ENCODE data around the gene ROBO2.

ROBO2 gene

DNA sequence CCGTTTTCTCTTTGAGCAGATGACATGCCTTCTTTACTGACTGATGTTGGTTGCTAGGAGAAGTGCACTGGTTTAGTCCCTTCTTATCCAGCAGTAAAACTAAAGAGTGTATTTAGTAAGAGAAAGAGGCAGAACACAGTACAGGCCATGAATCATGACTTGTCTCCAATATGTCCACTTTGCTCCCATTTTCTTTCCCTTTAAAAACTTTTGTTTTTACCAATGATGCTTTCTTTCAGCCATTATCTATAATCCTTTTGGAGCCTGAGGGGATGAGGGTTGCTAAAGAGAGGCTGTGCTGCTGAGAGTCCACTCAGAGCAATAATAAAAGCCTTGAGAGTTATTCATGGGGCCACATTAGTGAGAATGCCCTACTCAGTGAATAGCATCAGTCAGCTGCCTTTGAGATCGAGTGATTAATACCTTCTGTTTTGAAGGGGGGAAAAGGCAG, 12.2 kb downstream of the ROBO2 start:
- no peak for DNase-seq (ENCODE audit: low read depth in 2 of 2)

DNA sequence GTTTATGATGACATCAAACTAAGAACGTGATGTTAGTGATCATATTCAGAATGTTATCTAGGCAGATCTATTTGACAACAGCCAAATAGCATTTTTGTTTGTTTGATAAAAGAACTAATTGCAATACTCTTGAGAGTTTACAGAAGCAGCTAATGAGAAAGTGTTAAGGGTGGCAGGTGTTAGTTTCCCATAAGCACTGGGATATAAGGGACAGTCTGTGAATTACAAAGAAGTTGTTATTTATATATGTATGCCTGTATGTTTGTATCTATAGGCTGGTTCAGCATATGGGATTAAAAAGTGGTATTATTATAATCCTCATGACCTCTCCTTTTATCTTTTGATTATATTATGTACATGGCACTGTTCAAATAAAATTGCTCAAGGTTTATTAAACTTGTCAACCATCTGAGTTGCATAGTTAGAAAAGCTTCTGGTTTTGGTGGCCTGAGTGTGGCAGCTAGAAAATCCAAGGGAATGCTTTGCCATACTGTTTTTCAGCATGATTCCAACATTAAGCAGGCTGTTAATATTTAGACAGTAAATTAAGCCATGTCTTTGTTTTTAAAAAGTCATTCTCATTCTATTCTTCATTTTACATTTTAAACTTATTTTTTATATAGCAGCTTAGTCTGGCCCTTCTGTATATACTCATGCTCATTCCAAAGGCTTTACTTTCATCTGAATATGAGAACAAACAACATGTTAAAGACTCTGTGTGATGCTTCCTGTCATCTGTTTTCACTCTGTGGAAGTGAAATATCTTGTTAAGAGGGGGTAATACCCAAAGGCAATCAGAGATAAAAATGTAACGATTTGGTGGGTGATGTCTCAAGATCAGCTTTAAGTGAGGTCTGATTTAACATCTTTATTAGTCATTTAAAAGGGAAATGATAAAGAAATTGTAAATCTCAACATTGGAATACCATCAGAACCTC, 13.1 kb downstream of the ROBO2 start:
- no peak for DNase-seq (ENCODE audit: low read depth in 2 of 2)

DNA sequence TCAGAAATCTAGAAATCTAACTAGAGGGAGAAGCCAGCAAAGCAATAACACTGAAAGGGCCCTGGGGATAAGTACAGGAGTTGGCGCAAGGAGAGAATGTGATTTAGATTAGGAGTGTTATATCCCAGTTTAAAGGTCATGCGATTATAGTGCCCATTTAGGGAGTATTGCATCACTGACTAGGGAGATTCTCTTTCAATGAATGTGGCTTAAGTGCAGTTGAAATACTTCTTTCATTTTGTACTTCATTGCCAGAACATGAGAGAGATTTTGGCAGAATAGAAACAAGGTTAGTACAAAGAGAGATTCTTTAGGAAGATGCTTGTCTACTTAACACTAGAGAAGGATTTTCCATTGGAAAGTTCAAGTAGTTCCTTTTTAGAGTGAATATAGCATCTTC, 13.9 kb downstream of the ROBO2 start:
- DNase-seq (ENCODE audit: low read depth in 2 of 2) = no peak

DNA sequence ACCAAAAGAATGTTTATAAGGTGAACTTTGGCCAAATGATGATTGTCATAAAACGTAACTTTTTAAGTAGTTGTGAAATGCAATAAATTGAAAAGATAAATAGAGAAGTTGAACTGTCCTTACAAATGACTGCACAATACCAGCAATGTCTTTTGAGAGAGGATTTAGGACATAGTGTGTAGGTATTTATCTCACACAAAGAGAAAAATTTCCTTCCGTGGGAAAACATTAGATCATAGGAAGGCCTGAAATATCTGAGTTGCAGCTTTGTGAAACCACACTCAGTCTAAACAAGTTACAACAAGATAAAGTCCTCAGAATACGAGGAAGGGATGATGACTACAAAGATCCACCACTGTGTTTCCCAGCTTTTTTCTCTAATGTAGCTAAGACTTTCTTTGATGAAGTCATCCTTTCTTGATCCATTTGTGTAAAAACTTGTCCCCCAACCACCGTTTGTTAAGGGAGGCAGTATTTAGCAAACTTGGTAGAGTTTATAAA, 16.0 kb downstream of the ROBO2 start:
- no peak for DNase-seq (ENCODE audit: low read depth in 2 of 2)

DNA sequence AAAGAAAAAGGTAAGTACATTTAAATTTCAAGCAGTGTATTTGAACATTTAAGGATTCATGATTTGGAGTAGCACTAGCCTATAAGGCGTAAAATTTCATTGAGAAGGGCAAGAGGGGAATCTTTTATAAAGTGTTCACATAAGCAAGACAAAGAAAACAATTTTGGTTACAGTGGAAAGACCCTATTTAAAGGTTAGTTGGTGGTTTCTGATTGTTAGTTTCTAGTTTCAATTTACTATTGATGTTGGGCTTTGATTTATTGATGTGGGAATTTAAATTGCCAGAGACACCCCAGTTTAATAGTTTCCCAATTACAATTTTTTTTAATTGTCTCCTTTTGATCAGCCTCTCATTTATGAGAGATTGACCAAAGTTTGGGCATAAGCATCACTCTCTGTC, 19.5 kb downstream of the ROBO2 start:
- DNase-seq (ENCODE audit: low read depth in 2 of 2) = no peak

DNA sequence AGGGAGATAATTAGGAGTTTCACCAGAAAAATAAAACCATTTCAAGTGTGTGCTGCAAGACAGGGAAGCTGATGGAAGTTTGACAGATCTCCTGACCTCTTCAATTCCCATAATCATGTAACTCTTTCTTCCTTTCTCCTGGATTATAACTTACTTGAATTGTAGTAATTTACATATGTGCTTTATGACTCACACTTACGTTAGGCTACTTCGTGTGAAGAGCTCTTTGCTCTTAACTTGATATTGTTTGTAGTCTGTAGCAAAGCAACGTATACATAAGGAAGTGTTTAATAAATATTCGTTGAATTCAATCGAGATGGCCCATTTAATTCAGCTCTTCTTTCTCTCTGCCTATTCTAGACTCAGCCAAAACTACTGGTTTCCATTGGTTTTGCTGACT, 23.5 kb downstream of the ROBO2 start:
- DNase-seq (ENCODE audit: low read depth in 2 of 2) = no peak

DNA sequence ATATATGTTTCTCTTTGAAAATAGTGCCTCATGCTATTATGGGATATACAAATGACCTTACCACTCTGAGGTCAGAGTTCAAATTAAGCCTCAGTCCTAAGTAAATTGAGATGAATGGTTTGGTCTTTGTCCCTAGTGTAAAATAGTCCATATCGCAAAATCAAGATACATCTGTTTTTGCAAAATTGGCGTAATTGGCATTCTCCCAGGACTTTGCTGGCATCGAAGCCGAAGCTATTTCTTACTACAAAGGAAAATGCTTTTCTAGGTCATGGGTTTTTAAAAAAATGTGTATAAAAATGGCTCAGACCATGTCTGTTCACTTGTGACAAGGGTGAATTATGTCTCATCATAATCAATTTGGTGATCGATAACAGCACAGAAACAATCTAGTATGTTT, 25.9 kb downstream of the ROBO2 start:
- no peak for DNase-seq (ENCODE audit: low read depth in 2 of 2)

DNA sequence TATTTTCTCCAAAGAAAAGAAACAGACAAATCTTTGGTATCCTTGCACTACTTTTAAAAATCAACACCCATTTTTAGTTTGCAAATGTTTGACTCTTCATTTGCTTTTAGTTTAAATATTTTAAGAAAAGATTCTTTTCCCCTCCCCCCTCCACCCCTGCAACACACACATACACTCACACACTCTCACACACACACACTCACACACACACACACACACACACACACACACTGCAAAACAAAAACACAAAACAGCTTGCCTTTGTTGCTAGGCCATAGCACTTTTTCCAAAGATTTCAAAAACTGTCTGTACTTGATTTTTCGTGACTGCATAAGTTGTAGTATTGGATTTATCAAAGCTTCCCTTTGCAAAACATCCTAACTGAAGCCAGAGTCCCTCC, 26.9 kb downstream of the ROBO2 start:
- no peak for DNase-seq (ENCODE audit: low read depth in 2 of 2)

DNA sequence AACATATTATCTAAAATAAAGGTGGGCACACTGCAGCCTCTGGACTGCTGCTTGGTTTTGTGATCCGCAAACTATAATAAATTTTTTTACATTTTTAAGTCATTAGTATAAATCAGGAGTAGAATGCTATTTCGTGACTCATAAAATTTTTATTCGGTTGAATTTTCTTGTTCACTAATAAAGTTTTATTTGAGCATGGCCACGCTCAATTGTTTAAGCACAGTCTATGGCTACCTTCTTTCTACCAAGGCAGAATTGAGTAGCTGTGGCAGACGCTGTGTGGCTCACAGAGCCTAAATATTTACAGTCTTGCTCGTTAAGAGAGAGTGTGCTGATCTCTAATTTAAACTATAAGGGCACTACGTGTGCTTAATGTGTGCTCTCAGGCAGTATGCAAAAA, 28.9 kb downstream of the ROBO2 start:
- DNase-seq (ENCODE audit: low read depth in 2 of 2) = no peak

DNA sequence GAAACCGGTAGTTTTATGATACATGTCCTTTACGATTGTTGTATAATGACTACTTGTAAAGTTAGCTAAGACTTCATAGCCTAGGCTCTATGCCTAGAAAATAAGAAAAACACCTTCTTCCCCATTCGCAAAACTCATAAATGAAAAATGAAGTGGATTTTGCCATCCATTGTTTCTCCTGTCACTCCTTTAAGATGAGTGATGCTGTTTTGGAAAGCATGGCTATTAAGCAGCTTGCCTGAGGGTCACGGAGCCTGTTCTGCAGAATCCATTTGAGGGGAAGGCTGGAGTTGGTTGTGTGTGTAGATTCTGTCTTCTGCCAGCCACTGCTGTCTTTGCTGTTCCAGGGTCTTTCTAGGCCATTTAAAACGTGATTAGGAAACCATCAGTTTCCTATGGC, 31.5 kb downstream of the ROBO2 start:
- no peak for DNase-seq (ENCODE audit: low read depth in 2 of 2)

DNA sequence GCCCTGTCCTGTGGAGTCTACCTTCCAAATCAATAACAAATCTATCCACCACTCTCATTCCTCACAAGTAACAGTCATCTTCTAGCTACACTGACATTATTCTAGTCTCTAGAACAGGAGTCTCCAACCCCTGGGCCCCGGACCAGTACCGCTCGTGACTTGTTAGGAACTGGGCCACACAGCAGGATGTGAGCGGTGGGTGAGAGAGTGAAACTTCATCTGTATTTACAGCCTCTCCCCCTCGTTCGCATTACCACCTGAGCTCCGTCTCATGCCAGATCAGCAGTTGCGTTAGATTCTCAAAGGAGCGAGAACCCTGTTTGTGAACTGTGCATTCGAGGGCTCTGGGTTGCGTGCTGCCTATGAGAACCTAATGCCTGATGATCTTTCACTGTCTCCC, 31.9 kb downstream of the ROBO2 start:
- no peak for DNase-seq (ENCODE audit: low read depth in 2 of 2)

DNA sequence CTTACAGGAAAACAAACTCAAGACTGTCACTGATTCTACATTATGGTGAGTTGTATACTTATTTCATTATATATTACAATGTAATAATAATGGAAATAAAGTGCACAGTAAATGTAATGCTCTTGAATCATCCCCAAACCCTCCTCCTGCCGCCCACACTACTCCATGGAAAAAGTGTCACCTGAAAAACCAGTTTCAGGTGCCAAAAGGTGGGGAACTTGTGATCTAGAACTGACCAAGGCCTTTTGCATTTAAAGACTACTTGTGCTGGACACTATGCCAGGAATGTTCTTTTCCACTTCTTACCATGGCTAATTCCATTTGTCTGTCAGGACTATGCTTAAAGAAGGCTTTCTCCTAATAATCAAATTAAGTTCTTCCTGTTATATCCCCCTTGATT, 32.3 kb downstream of the ROBO2 start:
- no peak for DNase-seq (ENCODE audit: low read depth in 2 of 2)

DNA sequence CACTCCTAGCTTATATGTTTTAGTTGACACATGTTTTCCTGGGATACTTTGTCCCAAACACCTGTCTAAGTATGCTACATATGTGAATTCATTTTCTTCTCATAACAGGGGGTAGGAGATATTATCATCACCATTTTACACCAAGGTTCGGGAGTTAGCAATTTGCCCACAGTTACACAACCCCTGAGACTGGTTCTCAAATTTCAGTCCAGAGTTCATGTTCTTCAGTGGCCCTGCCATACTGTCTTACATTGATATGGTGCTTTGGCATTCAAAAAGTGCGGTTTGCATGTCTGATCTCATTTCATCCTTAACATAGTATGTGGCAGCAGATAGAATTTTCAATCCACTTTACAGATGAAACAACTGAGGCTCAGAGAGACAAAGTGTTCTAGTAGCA, 38.4 kb downstream of the ROBO2 start:
- DNase-seq (ENCODE audit: low read depth in 2 of 2) = no peak

DNA sequence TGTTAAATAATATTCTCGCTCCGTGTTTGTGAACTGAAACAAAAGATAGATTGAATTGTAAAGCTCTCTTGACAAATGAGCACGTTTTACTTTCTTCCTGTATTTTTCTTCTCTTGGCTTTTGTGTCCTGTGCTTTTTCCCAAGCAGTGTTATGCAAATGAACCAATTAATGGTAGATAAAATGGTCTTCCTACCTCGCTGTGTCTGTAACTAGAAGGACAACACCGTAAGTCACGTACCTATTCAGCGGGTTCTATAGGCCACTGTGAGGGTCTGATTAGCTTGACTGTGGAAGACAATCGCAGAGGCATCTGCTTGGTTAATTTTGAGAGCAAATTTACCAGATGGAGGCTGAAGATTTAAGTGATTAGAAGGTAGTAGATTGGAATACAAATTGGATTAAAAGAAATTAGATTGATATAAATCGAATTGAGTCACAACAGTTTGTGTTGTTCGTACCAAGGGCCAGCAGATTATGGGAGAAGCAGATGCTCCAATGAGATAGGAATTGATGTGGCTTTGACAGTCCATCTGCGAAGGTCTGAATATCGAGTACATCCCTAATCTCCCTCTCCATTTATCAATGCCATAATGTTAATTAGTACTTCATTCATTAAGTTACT, 40.2 kb downstream of the ROBO2 start:
- DNase-seq (ENCODE audit: low read depth in 2 of 2) = no peak

DNA sequence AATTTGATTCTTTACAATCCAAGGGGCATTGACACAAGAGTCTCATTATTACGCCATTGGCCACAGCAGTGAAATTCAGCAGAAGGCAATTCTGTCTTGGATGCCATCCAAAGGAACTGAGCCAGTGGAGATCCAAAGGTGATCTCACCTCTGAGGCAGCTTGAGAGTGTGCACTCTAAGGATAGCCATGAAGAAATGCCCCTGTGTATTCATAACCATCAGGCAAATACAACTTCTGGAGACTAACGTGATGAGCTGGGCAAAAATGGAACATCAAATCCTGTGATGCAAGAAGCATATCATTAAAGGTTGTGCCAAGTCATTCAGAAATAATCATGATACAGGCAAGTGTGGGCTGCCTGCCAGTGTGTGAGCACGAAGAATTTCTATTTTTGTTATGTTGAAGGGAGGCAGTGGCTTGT, 41.4 kb downstream of the ROBO2 start:
- DNase-seq (ENCODE audit: low read depth in 2 of 2) = no peak

DNA sequence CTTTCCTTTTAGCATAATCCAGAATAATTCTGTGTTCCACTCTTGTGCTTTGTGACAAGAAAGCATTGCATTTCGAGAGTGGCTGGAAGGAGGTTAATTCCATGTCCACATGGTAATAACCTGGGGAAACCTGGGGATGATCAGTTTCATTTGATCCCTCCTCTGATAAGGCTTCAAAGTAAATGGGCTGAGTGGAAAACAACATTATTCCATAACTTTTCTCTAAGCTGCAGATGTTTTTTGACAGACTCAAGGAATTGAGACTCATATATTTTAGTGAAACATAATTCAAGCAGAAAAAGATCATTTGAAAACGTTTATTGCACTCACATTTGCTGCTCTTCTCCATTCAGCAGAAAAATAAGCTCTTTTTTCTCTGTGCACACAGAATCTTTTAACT, 44.6 kb downstream of the ROBO2 start:
- DNase-seq (ENCODE audit: low read depth in 2 of 2) = no peak

DNA sequence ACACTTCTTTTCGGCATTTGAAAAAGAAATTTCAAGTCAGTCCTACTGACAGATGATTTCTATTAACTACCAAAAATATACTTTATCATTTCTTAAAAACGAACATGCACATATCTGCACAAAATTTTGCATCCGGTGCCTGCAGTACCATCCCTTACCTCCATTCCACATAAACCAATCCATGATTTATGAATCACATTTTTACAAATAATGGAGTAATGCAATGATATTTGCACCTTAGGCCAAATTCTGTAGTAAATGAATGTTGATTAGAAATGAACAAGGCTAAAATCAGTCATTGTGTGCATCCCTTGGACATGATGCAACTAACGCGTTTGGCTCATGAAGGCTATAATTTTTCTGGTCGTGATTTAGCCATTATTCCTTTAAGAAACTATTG, 46.5 kb downstream of the ROBO2 start:
- no peak for DNase-seq (ENCODE audit: low read depth in 2 of 2)

DNA sequence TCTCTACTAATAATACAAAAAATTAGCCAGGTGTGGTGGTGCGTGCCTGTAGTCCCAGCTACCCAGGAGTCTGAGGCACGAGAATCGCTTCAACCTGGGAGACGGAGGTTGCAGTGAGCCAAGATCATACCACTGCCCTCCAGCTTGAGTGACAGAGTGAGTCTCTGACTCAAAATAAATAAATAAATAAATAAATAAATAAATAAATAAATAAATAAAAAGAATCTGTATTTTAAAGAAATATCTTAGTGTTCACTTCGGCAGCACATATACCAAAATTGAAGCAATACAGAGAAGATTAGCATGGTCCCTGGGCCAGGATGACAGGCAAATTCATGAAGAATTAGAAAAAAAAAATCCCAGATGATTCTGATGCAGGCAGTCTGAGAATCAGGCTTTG, 51.9 kb downstream of the ROBO2 start:
- DNase-seq (ENCODE audit: low read depth in 2 of 2) = no peak

DNA sequence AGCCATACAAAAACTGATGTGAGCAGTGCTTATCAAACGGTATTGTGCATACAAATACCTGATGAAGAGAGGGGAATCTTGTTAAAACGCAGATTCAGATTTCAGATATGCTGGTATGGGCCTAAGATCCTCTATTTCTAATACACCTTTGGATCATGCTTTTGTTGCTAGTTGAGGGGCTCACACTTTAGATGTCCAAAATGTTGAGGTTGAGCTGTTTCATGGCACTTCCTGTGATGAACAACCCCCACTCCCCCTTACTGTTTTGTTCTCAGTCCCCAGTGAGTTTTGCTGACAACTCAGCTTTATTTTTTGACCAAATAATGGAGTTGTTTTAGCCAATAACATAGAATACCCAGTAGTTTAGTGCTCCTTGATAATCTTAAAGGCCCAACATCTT, 53.2 kb downstream of the ROBO2 start:
- DNase-seq (ENCODE audit: low read depth in 2 of 2) = no peak

DNA sequence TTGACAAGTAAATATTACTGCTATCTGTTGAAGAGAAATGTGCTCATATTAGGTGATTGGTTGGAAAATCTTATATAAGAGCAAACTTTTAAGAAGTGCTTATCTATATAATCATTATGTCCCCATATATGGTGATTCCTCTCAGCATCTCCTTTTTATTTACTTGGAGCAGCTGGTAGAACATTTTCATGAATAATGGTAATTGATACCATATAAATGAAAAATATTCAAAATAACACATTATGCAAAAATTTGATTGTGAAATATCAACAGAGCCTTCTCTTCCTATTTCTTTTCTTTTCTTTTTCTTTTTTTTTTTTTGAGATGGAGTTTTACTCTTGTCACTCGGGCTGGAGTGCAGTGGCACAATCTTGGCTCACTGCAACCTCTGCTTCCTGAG, 56.2 kb downstream of the ROBO2 start:
- no peak for DNase-seq (ENCODE audit: low read depth in 2 of 2)

DNA sequence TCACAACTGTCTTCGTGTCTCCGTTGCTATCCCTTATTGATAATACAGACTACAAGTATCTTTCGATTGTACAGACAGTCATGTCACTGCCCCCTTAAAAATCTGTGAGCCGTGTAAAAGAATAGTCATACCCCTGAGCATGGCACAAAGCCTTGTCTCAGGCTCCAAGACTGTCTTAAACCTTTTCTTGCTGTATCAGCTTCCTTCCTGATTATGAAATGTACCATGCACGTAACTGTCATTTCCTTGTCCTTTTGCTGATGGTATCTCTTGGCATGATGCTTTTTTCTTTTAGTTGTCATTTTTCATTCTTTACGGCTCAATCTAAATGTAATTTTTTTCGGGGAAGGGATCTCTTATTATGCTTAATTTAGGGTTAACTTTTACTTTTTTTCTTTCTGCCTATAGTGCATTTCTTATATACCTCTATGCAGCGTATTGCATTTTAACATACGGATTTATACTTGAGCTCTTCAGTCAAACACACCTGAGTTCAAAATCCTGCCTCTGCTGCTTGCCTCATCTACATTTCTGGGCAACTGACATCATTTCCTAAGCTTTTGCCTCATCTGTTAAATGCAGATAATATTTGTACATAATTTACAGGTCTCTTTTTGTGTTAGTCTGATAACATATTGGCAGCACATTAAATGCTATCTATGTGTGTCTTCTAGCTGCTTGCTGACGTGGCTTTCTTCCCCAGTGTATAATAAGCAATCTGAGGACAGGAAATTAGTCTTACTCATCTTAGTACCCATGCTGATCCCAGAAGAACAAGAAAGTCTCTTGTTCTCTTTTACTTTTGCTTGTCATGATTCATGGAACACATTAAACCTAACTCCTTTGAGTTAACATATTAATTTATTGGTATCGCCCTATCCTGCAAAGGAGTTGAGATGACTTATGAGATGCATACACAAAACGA, 57.3 kb downstream of the ROBO2 start:
- no peak for DNase-seq (ENCODE audit: low read depth in 2 of 2)

Measured in stimulated activated CD8-positive, alpha-beta memory T cell treated with anti-CD3 and anti-CD28 coated beads, Interleukin-2, amount 100 ng/mL, for 1 hour (primary cell).